K562 (cell line): Measurements from ENCODE around the gene ACAD8. TPM values are rescaled to one million over a fixed set of nuclear protein-coding genes. Genes with fewer than 3 reads are reported as not detected.

Source experiments
- ATAC-seq: fragments of 200-7000 bp; cut with Tn5 transposase; 3 replicates; pipeline ENCODE4 v1.9.1; 2020; ENCODE audit warnings: moderate library complexity
- BruUV-seq: library from RNA; stranded (reverse); fragments of 400-500 nt; replicated peaks from 2 replicates; lab custom pipeline; 2021; lab: Mats Ljungman, UMichigan
- CTCF ChIA-PET: fragments of 300-600 bp; formaldehyde crosslinking; extraction: SDS; loops from one replicate; lab custom pipeline; 2021; ENCODE audit warnings: low intra/inter-chr PET ratio; lab: Yijun Ruan, JAX
- POLR2A ChIA-PET: fragments of 300-600, 350-650 bp; sonication (Branson Sonifier 250); formaldehyde crosslinking; extraction: SDS; loops from one replicate; lab custom pipeline; 2021; ENCODE audit warnings: antibody characterized with exemption, inconsistent platforms; lab: Yijun Ruan, JAX
- DNase-seq, 4 experiments: peaks; one replicate each; pipeline versions ENCODE4 v3.0.0 to v3.0.0-alpha.2; 2011 to 2018; ENCODE audit warnings: low spot score in 3 of 4, mixed read lengths in 3 of 4; ENCODE audit errors: extremely low read depth in 1 of 4
- FAIRE-seq: peaks from 2 replicates; lab custom pipeline; 2011; peaks lifted over from hg19 to GRCh38; lab: Jason Lieb, UNC
- H2AFZ ChIP-seq: 2 replicates; pipeline ENCODE4 v1.6.0; 2011; ENCODE audit warnings: low read depth, low read length, control low read depth, inconsistent platforms
- H3K27ac ChIP-seq: fragments of 200-600 bp; 3 replicates; pipeline ENCODE4 v1.8.0; 2011; ENCODE audit warnings: low read depth, mild to moderate bottlenecking, control low read depth, inconsistent platforms, low read length, moderate library complexity, mixed read lengths; ENCODE audit errors: extremely low read depth
- H3K27me3 ChIP-seq, 2 experiments: fragments of 300-600 bp in 1 of 2; 2 replicates in 1 of 2; 3 replicates in 1 of 2; pipeline versions ENCODE4 v1.6.0 to v1.8.0; 2011; ENCODE audit warnings: inconsistent platforms in 2 of 2, low read length in 2 of 2, mild to moderate bottlenecking in 1 of 2, mixed read lengths in 1 of 2, moderate library complexity in 1 of 2; ENCODE audit not compliant: control insufficient read depth in 2 of 2, insufficient read depth in 2 of 2
- H3K36me3 ChIP-seq: fragments of 300-600 bp; 3 replicates; pipeline ENCODE4 v1.8.0; 2011; ENCODE audit warnings: mild to moderate bottlenecking, low read length, inconsistent platforms; ENCODE audit not compliant: control insufficient read depth, insufficient read depth
- H3K4me1 ChIP-seq, 2 experiments: fragments of 200-600 bp in 1 of 2; replicated peaks in 1 of 2; 2 replicates in 1 of 2; 3 replicates in 1 of 2; pipeline versions ENCODE4 v1.5.1 to v1.8.0; 2011; ENCODE audit warnings: inconsistent platforms in 2 of 2, low read length in 2 of 2, mild to moderate bottlenecking in 1 of 2, mixed read lengths in 1 of 2, moderate library complexity in 1 of 2; ENCODE audit not compliant: control insufficient read depth in 2 of 2, insufficient read depth in 2 of 2
- H3K4me2 ChIP-seq: 2 replicates; pipeline ENCODE4 v1.6.1; 2011; ENCODE audit warnings: low read length, control low read depth, inconsistent platforms, mixed read lengths; ENCODE audit not compliant: insufficient read depth
- H3K4me3 ChIP-seq: fragments of 200-600 bp; sonication (generic), shearing (Covaris generic); 2 replicates; pipeline ENCODE4 v1.5.1; 2016; ENCODE audit warnings: control low read depth, inconsistent platforms
- H3K79me2 ChIP-seq: fragments of 200-600 bp; 3 replicates; pipeline ENCODE4 v1.8.0; 2011; ENCODE audit warnings: low read length, inconsistent platforms; ENCODE audit not compliant: control insufficient read depth, insufficient read depth
- H3K9ac ChIP-seq, 2 experiments: 2 replicates each; pipeline versions ENCODE4 v1.6.0 to v1.6.1; 2011; ENCODE audit warnings: low read depth in 2 of 2, low read length in 2 of 2, control low read depth in 1 of 2, inconsistent platforms in 1 of 2, mild to moderate bottlenecking in 1 of 2, mixed read lengths in 1 of 2; ENCODE audit not compliant: insufficient read depth in 1 of 2
- H3K9me1 ChIP-seq: one replicate; pipeline ENCODE4 v1.6.0; 2011; ENCODE audit warnings: inconsistent platforms, mild to moderate bottlenecking, low read length, moderate library complexity; ENCODE audit not compliant: control insufficient read depth, insufficient read depth
- H3K9me3 ChIP-seq: replicated peaks from 2 replicates; pipeline ENCODE4 v1.5.1; 2011; ENCODE audit warnings: low read depth, low read length, inconsistent platforms; ENCODE audit not compliant: control insufficient read depth, insufficient read depth
- H4K20me1 ChIP-seq: replicated peaks from 2 replicates; pipeline ENCODE4 v1.6.1; 2011; ENCODE audit warnings: low read length, inconsistent platforms, mixed read lengths; ENCODE audit not compliant: control insufficient read depth, insufficient read depth
- HDAC2 ChIP-seq: fragments of 450-650 bp; IDR thresholded peaks from 2 replicates; pipeline ENCODE4 v1.6.1; 2016; ENCODE audit warnings: mild to moderate bottlenecking
- KAT2B ChIP-seq: IDR thresholded peaks from one replicate; pipeline ENCODE4 v1.6.1; 2012; ENCODE audit warnings: low read depth, mild to moderate bottlenecking, control low read depth, inconsistent platforms, low read length, moderate library complexity
- SAP30 ChIP-seq: fragments of 200-600 bp; sonication (generic); IDR thresholded peaks from 2 replicates; pipeline ENCODE4 v1.6.1; 2012; ENCODE audit warnings: borderline replicate concordance, low read depth, mild to moderate bottlenecking, moderate library complexity, low read length, control low read depth, inconsistent platforms; ENCODE audit not compliant: insufficient read depth, poor library complexity, severe bottlenecking
- TEAD1 ChIP-seq, 2 experiments: fragments of 450-650 bp in 1 of 2; sonication (generic) in 1 of 2; formaldehyde crosslinking; IDR thresholded peaks; 2 replicates each; pipeline versions ENCODE4 v1.4.0 to v1.8.0; 2020 to 2022; ENCODE audit warnings: mild to moderate bottlenecking in 2 of 2, missing genetic modification reagents in 1 of 2
- XRCC3 ChIP-seq: fragments of 450-650 bp; IDR thresholded peaks from 2 replicates; pipeline ENCODE4 v1.6.1; 2017; ENCODE audit warnings: mild to moderate bottlenecking, moderate library complexity
- XRCC4 ChIP-seq: IDR thresholded peaks from one replicate; pipeline ENCODE4 v1.6.1; 2011; ENCODE audit not compliant: insufficient read depth, insufficient read length; ENCODE audit errors: extremely low read depth
- ZNF140 ChIP-seq: fragments of 250-450 bp; sonication (Bioruptor Pico); IDR thresholded peaks from 2 replicates; pipeline ENCODE4 v1.8.0; 2021; ENCODE audit warnings: moderate library complexity, mild to moderate bottlenecking, inconsistent platforms
- WGBS: fragments of 100-300 bp; shearing (Covaris generic); methylation state at CpG from one replicate; pipeline ENCODE4 v1.1.6; 2016; ENCODE audit warnings: low coverage, mixed read lengths; ENCODE audit not compliant: insufficient coverage; ENCODE audit errors: missing lambda C conversion rate; 5-methylcytosine and 5-hydroxymethylcytosine counted together
- in situ Hi-C: fragments of 300-500 bp; cut with MboI; formaldehyde crosslinking; loops from 4 replicates; pipeline ENCODE4 v1.15.0; 2018; ENCODE audit warnings: inconsistent platforms, mixed read lengths
- intact Hi-C: fragments of 100-400 bp; cut with micrococcal nuclease; formaldehyde crosslinking; loops from 2 replicates; pipeline ENCODE4 v1.14.2; 2022
- polyA plus RNA-seq, 8 experiments: library from polyadenylated mRNA; depleted of rRNA in 4 of 8; stranded (reverse) in 5 of 8; unstranded in 3 of 8; fragments of >200 nt; fragmentation: Nextera tagmentation in 2 of 8; fragmentation: Illumina TruSeq in 1 of 8; extraction: Ambion mirVana in 2 of 8; extraction: Trizol in 1 of 8; gene quantifications; 2 replicates each; pipeline versions ENCODE4 v1.2.1 to v1.2.3, GENCODE V29; 2011 to 2014; ENCODE audit warnings: inconsistent platforms in 1 of 8, missing spikeins in 1 of 8
- total RNA-seq, 7 experiments: library from RNA; depleted of rRNA in 6 of 7; stranded (reverse); fragments of >200 nt in 6 of 7; fragmentation: Illumina TruSeq in 2 of 7; extraction: Trizol in 2 of 7; gene quantifications; 2 replicates each; pipeline versions ENCODE4 v1.2.1 to v1.2.3, GENCODE V29; 2011 to 2021; ENCODE audit warnings: low replicate concordance in 1 of 7

ACAD8 gene
- total and polyA plus RNA-seq, 9 of the 15 experiments (the other 6 are each of a cell fraction or from before 2014, with no cell fraction given): 6.5 to 34.1 (median 20.1) TPM

- no peaks in the 10 kb centered on the region for H3K27me3 ChIP-seq
- peaks cover 30% of the 10 kb centered on the region; the same call in 2 of the 3 replicates for H3K36me3 ChIP-seq
- H3K4me1 ChIP-seq: peaks cover 29 to 53% of the 10 kb centered on the region in 2 experiments
- no peak for TF ChIP-seq XRCC3
- TF ChIP-seq ZNF140 (CRISPR knock-in tag): no peak
- TF ChIP-seq XRCC4: no peak
- no peak for TF ChIP-seq HDAC2
- TF ChIP-seq SAP30: no peak
- no peak for TF ChIP-seq TEAD1 (CRISPR knock-in tag; IDR thresholded peaks at IDR 0.05)
- no peak for TF ChIP-seq KAT2B
- CTCF ChIA-PET: no interaction called here
- FAIRE-seq (no peak), DNase-seq (no peak), ATAC-seq (no peak)
- H3K9me1 ChIP-seq: peaks cover 5% of the 10 kb centered on the region
- no TSS peak for BruUV-seq
- in situ Hi-C loops: no loop called here
- no peak overlapping the region for H3K4me3 ChIP-seq
- no peak overlapping the region for H3K27ac ChIP-seq
- WGBS: 31% methylated on average over 6 of the region's 6 CpGs
- peaks cover 86% of the 10 kb centered on the region for H3K79me2 ChIP-seq
- no peak overlapping the region; a peak in 1 of 4 replicates for H3K9ac ChIP-seq
- POLR2A ChIA-PET: interaction anchor here (0.6 to 1.2 kb wide), 3 partner anchors 15 to 125 kb away, joined by 4 to 5 read pairs (median 4); partner anchors contain the start of gene ACAD8
- H4K20me1 ChIP-seq: peaks cover 6% of the 10 kb centered on the region; the same call in 1 of the 2 replicates
- intact Hi-C loops: no loop called here
- no peak overlapping the region for H2AFZ ChIP-seq
- no peaks in the 10 kb centered on the region for H3K9me3 ChIP-seq
- H3K4me2 ChIP-seq: no peak overlapping the region
Measured at GRCh38 chr11:134229126-134229790, 24.1 kb upstream of the ACAD8 start.
